H1 (cell line): Measurements from ENCODE around the gene RNF8. TPM values are rescaled to one million over a fixed set of nuclear protein-coding genes. Genes with fewer than 3 reads are reported as not detected.

ENCODE experiments used
- CTCF ChIA-PET: fragments of 300-600 bp; sonication (Branson Sonifier 250); formaldehyde crosslinking; loops from one replicate; lab custom pipeline; 2021; ENCODE audit not compliant: partially characterized antibody; lab: Charles Lee
- POLR2A ChIA-PET: fragments of 300-600 bp; sonication (Branson Sonifier 250); formaldehyde crosslinking; loops from one replicate; lab custom pipeline; 2021; ENCODE audit warnings: inconsistent platforms; ENCODE audit not compliant: partially characterized antibody; lab: Charles Lee
- DNase-seq, 2 experiments: peaks; one replicate each; pipeline versions ENCODE4 v3.0.0 to v3.0.0-alpha.2; 2010 to 2022; ENCODE audit warnings: low spot score in 2 of 2, low read depth in 1 of 2, mixed read lengths in 1 of 2
- FAIRE-seq: peaks from 2 replicates; lab custom pipeline; 2011; peaks lifted over from hg19 to GRCh38; lab: Jason Lieb, UNC
- H2AFZ ChIP-seq: 2 replicates; pipeline ENCODE4 v1.8.1; 2012; ENCODE audit warnings: low read length, inconsistent platforms
- H2AK5ac ChIP-seq: 2 replicates; pipeline ENCODE4 v1.6.1; 2013; ENCODE audit warnings: low read depth, low read length
- H2BK120ac ChIP-seq: replicated peaks from 2 replicates; pipeline ENCODE3; 2013; ENCODE audit warnings: low read depth, low read length, inconsistent platforms
- H2BK12ac ChIP-seq: 2 replicates; pipeline ENCODE4 v1.6.1; 2013; ENCODE audit warnings: low read depth, low read length
- H2BK15ac ChIP-seq: 2 replicates; pipeline ENCODE4 v1.6.1; 2013; ENCODE audit warnings: low read length
- H2BK20ac ChIP-seq: 2 replicates; pipeline ENCODE4 v1.6.1; 2013; ENCODE audit warnings: low read length
- H2BK5ac ChIP-seq: 2 replicates; pipeline ENCODE4 v1.6.1; 2013; ENCODE audit warnings: low read depth, low read length
- H3K14ac ChIP-seq: 2 replicates; pipeline ENCODE4 v1.6.1; 2013; ENCODE audit warnings: inconsistent platforms; ENCODE audit not compliant: insufficient read length
- H3K18ac ChIP-seq: 2 replicates; pipeline ENCODE4 v1.6.1; 2013; ENCODE audit warnings: low read length; ENCODE audit errors: extremely low read depth
- H3K23ac ChIP-seq: 2 replicates; pipeline ENCODE4 v1.6.1; 2013; ENCODE audit warnings: inconsistent platforms; ENCODE audit not compliant: insufficient read length
- H3K23me2 ChIP-seq: 2 replicates; pipeline ENCODE4 v1.6.1; 2013; ENCODE audit warnings: low read depth, low read length
- H3K27ac ChIP-seq: 2 replicates; pipeline ENCODE4 v1.6.1; 2011; ENCODE audit warnings: low read depth, low read length, inconsistent platforms
- H3K27me3 ChIP-seq, 4 experiments: replicated peaks in 1 of 4; 1 replicate in 1 of 4; 2 replicates in 3 of 4; pipeline versions ENCODE4 v1.6.1 to v1.8.1; 2011 to 2013; ENCODE audit warnings: low read length in 3 of 4, mild to moderate bottlenecking in 3 of 4, inconsistent platforms in 2 of 4, mixed read lengths in 2 of 4, moderate library complexity in 1 of 4; ENCODE audit not compliant: control insufficient read depth in 3 of 4, insufficient read depth in 3 of 4; ENCODE audit errors: extremely low read depth in 1 of 4
- H3K36me3 ChIP-seq, 4 experiments: 2 replicates each; pipeline versions ENCODE4 v1.6.1 to v1.8.1; 2011 to 2013; ENCODE audit warnings: mild to moderate bottlenecking in 4 of 4, low read length in 3 of 4, moderate library complexity in 2 of 4, control low read depth in 1 of 4, inconsistent platforms in 1 of 4; ENCODE audit not compliant: insufficient read depth in 4 of 4, control insufficient read depth in 2 of 4
- H3K4ac ChIP-seq: replicated peaks from 2 replicates; pipeline ENCODE3; 2013; ENCODE audit warnings: low read length, low read depth, mixed read lengths, inconsistent platforms; ENCODE audit not compliant: insufficient read length
- H3K4me1 ChIP-seq, 4 experiments: replicated peaks in 1 of 4; 1 replicate in 1 of 4; 2 replicates in 3 of 4; pipeline versions ENCODE4 v1.6.1 to v1.8.1; 2011 to 2013; ENCODE audit warnings: low read length in 3 of 4, inconsistent platforms in 2 of 4, mixed read lengths in 1 of 4; ENCODE audit not compliant: insufficient read depth in 4 of 4, control insufficient read depth in 3 of 4
- H3K4me2 ChIP-seq, 2 experiments: 2 replicates each; pipeline versions ENCODE4 v1.6.1 to v1.8.1; 2011 to 2013; ENCODE audit warnings: low read depth in 2 of 2, low read length in 2 of 2, control low read depth in 1 of 2, inconsistent platforms in 1 of 2, mild to moderate bottlenecking in 1 of 2; ENCODE audit not compliant: insufficient read depth in 1 of 2
- H3K4me3 ChIP-seq, 4 experiments: fragments of 200-600, 300-600 bp in 1 of 4; sonication (generic), shearing (Covaris generic), sonication (Bioruptor Twin) in 1 of 4; 2 replicates each; pipeline versions ENCODE4 v1.5.1 to v1.8.1; 2011 to 2016; ENCODE audit warnings: low read length in 4 of 4, low read depth in 3 of 4, control low read depth in 2 of 4, inconsistent platforms in 2 of 4, mild to moderate bottlenecking in 2 of 4, mixed read lengths in 1 of 4, moderate library complexity in 1 of 4; ENCODE audit not compliant: insufficient read depth in 2 of 4; ENCODE audit errors: extremely low read depth in 1 of 4
- H3K56ac ChIP-seq: replicated peaks from 2 replicates; pipeline ENCODE3; 2013; ENCODE audit warnings: low read depth, mild to moderate bottlenecking, mixed read lengths, low read length, inconsistent platforms; ENCODE audit not compliant: insufficient read length
- H3K79me1 ChIP-seq: 2 replicates; pipeline ENCODE4 v1.6.1; 2013; ENCODE audit warnings: low read depth, low read length, control low read depth
- H3K79me2 ChIP-seq, 2 experiments: 2 replicates each; pipeline versions ENCODE4 v1.6.1 to v1.8.1; 2012 to 2013; ENCODE audit warnings: low read length in 2 of 2, mild to moderate bottlenecking in 2 of 2, inconsistent platforms in 1 of 2; ENCODE audit not compliant: insufficient read depth in 2 of 2, control insufficient read depth in 1 of 2
- H3K9ac ChIP-seq, 4 experiments: replicated peaks in 1 of 4; 1 replicate in 1 of 4; 2 replicates in 3 of 4; pipeline versions ENCODE4 v1.6.1 to v1.8.1; 2011 to 2013; ENCODE audit warnings: low read depth in 3 of 4, low read length in 3 of 4, control low read depth in 2 of 4, mild to moderate bottlenecking in 2 of 4, moderate library complexity in 2 of 4, inconsistent platforms in 1 of 4; ENCODE audit errors: extremely low read depth in 1 of 4
- H3K9me3 ChIP-seq, 2 experiments: 2 replicates each; pipeline versions ENCODE4 v1.6.1 to v1.8.1; 2012 to 2013; ENCODE audit warnings: mild to moderate bottlenecking in 2 of 2, moderate library complexity in 2 of 2, control low read depth in 1 of 2, inconsistent platforms in 1 of 2, low read depth in 1 of 2, low read length in 1 of 2, mixed read lengths in 1 of 2; ENCODE audit not compliant: insufficient read depth in 2 of 2
- H4K20me1 ChIP-seq, 2 experiments: replicated peaks in 1 of 2; 2 replicates each; pipeline versions ENCODE3 to v1.8.1; 2011 to 2013; ENCODE audit warnings: inconsistent platforms in 2 of 2, low read length in 2 of 2, mild to moderate bottlenecking in 1 of 2; ENCODE audit not compliant: insufficient read depth in 2 of 2, control insufficient read depth in 1 of 2
- H4K5ac ChIP-seq: 2 replicates; pipeline ENCODE4 v1.6.1; 2013; ENCODE audit warnings: low read length, low read depth, mixed read lengths, inconsistent platforms; ENCODE audit not compliant: insufficient read length
- H4K8ac ChIP-seq: 2 replicates; pipeline ENCODE4 v1.8.0; 2013; ENCODE audit warnings: mild to moderate bottlenecking, moderate library complexity, low read length, inconsistent platforms; ENCODE audit not compliant: insufficient read depth; ENCODE audit errors: extremely low read depth
- H4K91ac ChIP-seq: replicated peaks from 2 replicates; pipeline ENCODE3; 2013; ENCODE audit warnings: low read length, mixed read lengths, inconsistent platforms; ENCODE audit not compliant: insufficient read length
- ATF2 ChIP-seq: IDR thresholded peaks from 2 replicates; pipeline ENCODE4 v1.6.1; 2012; ENCODE audit warnings: low read length, inconsistent platforms
- CTBP2 ChIP-seq: IDR thresholded peaks from 2 replicates; pipeline ENCODE4 v1.7.0; 2011; ENCODE audit warnings: borderline replicate concordance, mild to moderate bottlenecking, moderate library complexity, mixed read lengths, low read length; ENCODE audit not compliant: insufficient read depth, insufficient read length
- EP300 ChIP-seq, 2 experiments: IDR thresholded peaks; 1 replicate in 1 of 2; 2 replicates in 1 of 2; pipeline ENCODE4 v1.6.1; 2011 to 2012; ENCODE audit warnings: low read depth in 2 of 2, low read length in 2 of 2, mild to moderate bottlenecking in 2 of 2, borderline replicate concordance in 1 of 2, inconsistent platforms in 1 of 2, moderate library complexity in 1 of 2
- HDAC6 ChIP-seq: IDR thresholded peaks from one replicate; pipeline ENCODE4 v1.7.1; 2012; ENCODE audit warnings: low read depth, mild to moderate bottlenecking, inconsistent platforms, low read length, moderate library complexity
- MAX ChIP-seq: IDR thresholded peaks from 2 replicates; pipeline ENCODE4 v1.6.1; 2012; ENCODE audit warnings: inconsistent platforms
- RXRA ChIP-seq: IDR thresholded peaks from 2 replicates; pipeline ENCODE4 v1.6.1; 2011; ENCODE audit warnings: low read depth, mild to moderate bottlenecking, low read length, moderate library complexity; ENCODE audit not compliant: insufficient read depth
- SRF ChIP-seq: IDR thresholded peaks from 2 replicates; pipeline ENCODE4 v1.6.1; 2011; ENCODE audit warnings: mild to moderate bottlenecking, low read depth, low read length, moderate library complexity
- TAF1 ChIP-seq: IDR thresholded peaks from 2 replicates; pipeline ENCODE4 v1.6.1; 2011; ENCODE audit warnings: mild to moderate bottlenecking, low read depth, low read length
- TAF7 ChIP-seq: optimal IDR thresholded peaks from 2 replicates; pipeline ENCODE3; 2011; ENCODE audit warnings: low read depth, mild to moderate bottlenecking, inconsistent platforms, low read length, moderate library complexity, borderline replicate concordance
- TBP ChIP-seq: IDR thresholded peaks from 2 replicates; pipeline ENCODE4 v1.6.1; 2011; ENCODE audit warnings: low read depth, low read length, improper control_type of control experiment
- ZNF274 ChIP-seq: IDR thresholded peaks from 2 replicates; pipeline ENCODE4 v1.7.0; 2012; ENCODE audit warnings: low read length, borderline replicate concordance; ENCODE audit errors: extremely low read depth
- WGBS, 2 experiments: shearing (Covaris generic) in 1 of 2; methylation state at CpG; one replicate each; pipeline versions ENCODE4 v1.1.6 to v1.1.7; 2013 to 2015; ENCODE audit warnings: low lambda C conversion rate in 2 of 2, mixed read lengths in 2 of 2, inconsistent platforms in 1 of 2, low coverage in 1 of 2, missing lambda C conversion rate in 1 of 2; ENCODE audit not compliant: insufficient replicate concordance in 2 of 2, insufficient coverage in 1 of 2, insufficient read length in 1 of 2; ENCODE audit errors: extremely low coverage in 1 of 2, missing lambda C conversion rate in 1 of 2; 5-methylcytosine and 5-hydroxymethylcytosine counted together
- polyA plus RNA-seq, 7 experiments: library from polyadenylated mRNA; depleted of rRNA in 3 of 7; stranded (reverse) in 5 of 7; unstranded in 2 of 7; fragments of >200 nt in 5 of 7; fragments of 200-250 nt in 2 of 7; gene quantifications; 1 replicate in 5 of 7; 2 replicates in 1 of 7; 4 replicates in 1 of 7; pipeline versions ENCODE4 v1.2.1 to v1.2.3, GENCODE V29; 2011 to 2013; ENCODE audit warnings: missing spikeins in 2 of 7, mixed read lengths in 2 of 7
- total RNA-seq: library from RNA; stranded (reverse); fragmentation: NEBNext Ultra II Directional; extraction: Animal tissue kit (Norgen Biotek cat#: 25700); gene quantifications from 2 replicates; pipeline ENCODE4 v1.2.1, GENCODE V29; 2021

RNF8 gene
- total and polyA plus RNA-seq, 2 of the 8 experiments (the other 6 are each of a cell fraction or from before 2014, with no cell fraction given): 20.3 to 44.7 TPM

- H3K23me2 ChIP-seq: peaks cover 4% of the 10 kb centered on the region; the same call in 1 of the 2 replicates
- H2BK120ac ChIP-seq: no peak overlapping the region
- H3K4me2 ChIP-seq: no peak overlapping the region
- no peak overlapping the region for H3K4ac ChIP-seq
- no peak for DNase-seq
- no peaks in the 10 kb centered on the region for H3K36me3 ChIP-seq
- H3K27ac ChIP-seq: no peak overlapping the region
- H3K9me3 ChIP-seq: no peaks in the 10 kb centered on the region
- H3K27me3 ChIP-seq: no peaks in the 10 kb centered on the region; a peak in 2 of 7 replicates
- no peak for FAIRE-seq
- H4K20me1 ChIP-seq: no peaks in the 10 kb centered on the region
- H2AK5ac ChIP-seq: no peak overlapping the region
- H4K5ac ChIP-seq: no peak overlapping the region
- H3K14ac ChIP-seq: no peak overlapping the region
- H3K4me1 ChIP-seq: peaks cover 0 to 3% (median 3%) of the 10 kb centered on the region in 4 experiments; a peak in 4 of 7 replicates
- no peak overlapping the region for H3K56ac ChIP-seq
- no peak overlapping the region for H2BK15ac ChIP-seq
- H4K8ac ChIP-seq: no peak overlapping the region
- H2BK12ac ChIP-seq: no peak overlapping the region
- no peak overlapping the region for H3K9ac ChIP-seq
- no peak overlapping the region for H2BK5ac ChIP-seq
- POLR2A ChIA-PET: no interaction called here
- H3K18ac ChIP-seq: no peak overlapping the region
- no peak overlapping the region for H4K91ac ChIP-seq
- no peak overlapping the region for H2BK20ac ChIP-seq
- no peak overlapping the region for H2AFZ ChIP-seq
- H3K79me2 ChIP-seq: peaks cover 5 to 28% of the 10 kb centered on the region in 2 experiments; a peak in 3 of 4 replicates
- H3K79me1 ChIP-seq: peaks cover 4% of the 10 kb centered on the region
- WGBS, 2 experiments: 100% methylated on average over 1 of the region's 3 CpGs; no CpG with 5 or more reads in 1 of the 2 experiments
- no peak overlapping the region for H3K23ac ChIP-seq
- no peak overlapping the region for H3K4me3 ChIP-seq
- CTCF ChIA-PET: interaction anchor here (1.1 kb wide), 1 partner anchor 38 kb away, joined by 3 read pairs; no protein-coding TSS in a partner anchor
- TF ChIP-seq ATF2 (no peak), TBP (no peak), TAF1 (no peak), MAX (no peak), CTBP2 (no peak), RXRA (no peak), EP300 (IDR thresholded peaks at IDR 0.05; ENCODE audit: borderline replicate concordance in 1 of 2, low read depth in 2 of 2, low read length in 2 of 2) (no peak), SRF (no peak), ZNF274 (no peak), TAF7 (no peak), HDAC6 (no peak)
These were observed 1.4 kb upstream of the RNF8 start for GRCh38 chr6:37352384-37352783.
